ENCODE measurements around the gene BHLHE23.
"Not testable (repeated sequence)": the region's sequence is repeated elsewhere in the genome, so short reads cannot be mapped to it uniquely, and the experiment has no call there.

BHLHE23 gene

DNA sequence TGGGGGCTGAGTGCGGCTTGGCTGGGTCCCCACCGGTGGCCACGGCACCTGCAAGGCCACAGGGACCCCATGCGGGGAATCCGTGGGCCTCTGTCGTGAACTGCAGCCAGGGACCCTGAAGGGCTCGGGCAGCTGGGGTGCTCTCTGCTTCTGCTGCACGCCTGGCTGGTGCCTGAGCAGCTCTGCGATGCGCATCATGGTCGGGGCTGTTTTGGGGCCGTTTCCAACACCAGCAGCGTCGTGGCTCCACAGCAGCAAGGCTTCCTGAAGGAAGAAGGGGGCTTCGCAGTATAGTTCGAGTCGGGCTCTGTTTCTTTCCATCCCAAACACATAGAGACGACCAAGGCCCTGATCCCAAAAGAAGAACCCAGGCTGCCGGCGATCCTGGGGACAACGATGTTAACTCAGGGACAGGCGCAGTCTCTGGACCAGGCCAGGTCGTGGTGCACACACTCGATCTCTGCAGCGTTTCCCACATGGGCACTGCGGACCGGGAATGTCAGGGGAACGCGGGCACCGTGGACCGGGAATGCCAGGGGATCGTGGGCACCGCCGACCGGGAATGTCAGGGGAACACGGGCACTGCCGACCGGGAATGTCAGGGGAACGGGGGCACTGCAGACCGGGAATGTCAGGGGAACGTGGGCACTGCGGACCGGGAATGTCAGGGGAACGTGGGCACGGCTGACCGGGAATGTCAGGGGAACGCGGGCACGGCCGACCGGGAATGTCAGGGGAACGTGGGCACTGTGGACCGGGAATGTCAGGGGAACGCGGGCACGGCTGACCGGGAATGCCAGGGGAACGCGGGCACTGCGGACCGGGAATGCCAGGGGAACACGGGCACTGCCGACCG, 36.8 kb upstream of the BHLHE23 start:
- DNase-seq (ENCODE audit: low spot score) = no peak

- no peak for DNase-seq (ENCODE audit: low spot score)
Observed at GRCh38 chr20:63042448-63043071, 35.8 kb upstream of the BHLHE23 start.

DNA sequence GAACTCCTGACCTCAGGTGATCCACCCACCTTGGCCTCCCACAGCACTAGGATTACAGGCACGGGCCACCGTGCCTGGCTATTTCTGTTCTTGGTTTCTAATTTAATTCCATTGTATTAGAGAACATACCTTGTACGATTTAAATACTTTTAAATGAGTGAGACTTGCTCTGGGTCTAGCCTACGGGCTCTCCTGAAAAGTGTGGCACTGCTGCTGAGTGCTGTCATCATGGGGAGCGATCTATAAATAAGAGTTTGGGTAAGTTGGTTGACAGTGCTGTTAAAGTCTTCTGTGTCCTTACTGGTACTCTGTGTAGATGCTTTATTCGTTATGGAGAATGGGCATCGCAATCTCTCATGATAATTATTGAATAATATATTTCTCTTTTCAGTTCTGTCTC, 35.0 kb upstream of the BHLHE23 start:
- no peak for DNase-seq (ENCODE audit: low spot score)

GRCh38 chr20:63037669-63038268, 31.0 kb upstream of the BHLHE23 start:
- DNase-seq (ENCODE audit: low spot score) = no peak

GRCh38 chr20:63036291-63036690, 29.5 kb upstream of the BHLHE23 start:
- no peak for DNase-seq (ENCODE audit: low spot score)

- DNase-seq (ENCODE audit: low spot score) = no peak
Observed at GRCh38 chr20:63035603-63036185, 28.9 kb upstream of the BHLHE23 start.

- not testable (repeated sequence) for DNase-seq (ENCODE audit: low spot score)
Observed at GRCh38 chr20:63034710-63035602, 28.2 kb upstream of the BHLHE23 start.

- no peak for DNase-seq (ENCODE audit: low spot score)
Observed at GRCh38 chr20:63033794-63034709, 27.3 kb upstream of the BHLHE23 start.

GRCh38 chr20:63032861-63033793, 26.4 kb upstream of the BHLHE23 start:
- DNase-seq (ENCODE audit: low spot score) = no peak

- no peak for DNase-seq (ENCODE audit: low spot score)
Observed at GRCh38 chr20:63032026-63032800, 25.4 kb upstream of the BHLHE23 start.

GRCh38 chr20:63031251-63032014, 24.7 kb upstream of the BHLHE23 start:
- no peak for DNase-seq (ENCODE audit: low spot score)

GRCh38 chr20:63029358-63030121, 22.8 kb upstream of the BHLHE23 start:
- DNase-seq (ENCODE audit: low spot score) = no peak

DNA sequence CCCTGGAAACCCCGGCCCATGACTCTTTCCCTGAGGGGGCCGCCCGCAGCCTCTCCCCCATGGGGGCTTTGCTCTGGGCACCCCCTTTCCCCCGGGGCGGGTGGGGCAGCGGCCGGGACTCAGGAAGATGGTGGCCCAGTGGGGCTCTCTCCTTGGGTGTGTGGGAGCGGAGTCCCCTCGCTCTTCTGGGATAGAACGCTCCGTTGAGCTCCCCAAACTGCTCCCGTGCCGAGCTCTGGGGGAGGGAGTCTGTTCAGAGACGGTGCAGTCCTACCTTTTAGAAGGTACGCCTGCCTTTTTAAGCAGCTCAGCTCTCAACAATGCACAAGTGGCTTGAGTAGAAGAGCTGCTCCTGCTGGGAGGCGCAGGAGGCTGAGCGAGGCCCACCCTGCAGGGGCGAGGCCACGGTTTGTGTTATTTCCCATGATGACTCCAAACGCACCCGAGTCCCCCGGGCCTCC, 21.7 kb upstream of the BHLHE23 start:
- no peak for DNase-seq (ENCODE audit: low spot score)

- no peak for DNase-seq (ENCODE audit: low spot score)
Observed at GRCh38 chr20:63027922-63028389, 21.2 kb upstream of the BHLHE23 start.

GRCh38 chr20:63027221-63027921, 20.6 kb upstream of the BHLHE23 start:
- no peak for DNase-seq (ENCODE audit: low spot score)

DNA sequence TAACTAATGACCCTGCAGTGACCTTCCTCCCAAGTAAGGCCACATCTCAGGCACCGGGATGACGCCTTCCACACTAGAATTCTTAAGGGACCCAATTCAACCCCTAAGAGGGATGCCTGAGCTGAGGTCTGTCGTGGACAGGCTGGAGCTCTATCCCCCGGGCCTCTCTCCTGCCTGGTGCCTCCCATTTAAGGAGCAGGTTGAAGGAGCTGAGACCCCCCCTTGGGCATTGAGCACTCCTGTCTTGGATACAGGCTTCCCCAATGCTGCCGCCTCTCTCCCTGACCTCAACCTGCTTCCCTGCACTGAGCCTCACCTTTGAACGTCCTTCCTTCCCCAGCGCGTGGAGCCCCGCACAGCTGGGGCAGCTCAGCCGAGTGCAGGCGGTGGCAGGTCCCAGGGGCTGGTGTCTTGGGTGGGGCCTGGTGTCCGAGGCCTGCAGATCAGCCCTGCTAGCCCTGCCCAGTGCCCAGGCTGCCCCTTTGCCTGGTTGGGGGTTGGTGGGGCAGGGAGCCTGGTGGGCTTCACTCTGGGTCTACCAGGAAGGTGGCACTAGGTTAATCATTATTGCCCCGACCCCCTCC, 19.9 kb upstream of the BHLHE23 start:
- no peak for DNase-seq (ENCODE audit: low spot score)
